HAP-1 (cell line): ENCODE results near the gene FYN.
A peak's percentile ranks its signal among the peaks of the same experiment; 100 is the strongest.
"Not testable (repeated sequence)": the region's sequence is repeated elsewhere in the genome, so short reads cannot be mapped to it uniquely, and the experiment has no call there.

Experiments used
- DNase-seq, 2 experiments: peaks; one replicate each; pipeline ENCODE4 v3.0.0-alpha.2; 2016 to 2020; ENCODE audit warnings: low spot score in 2 of 2
- H3K27me3 ChIP-seq: fragments of 250-450 bp; sonication (Bioruptor Pico); 2 replicates; pipeline ENCODE4 v1.5.1; 2020; ENCODE audit warnings: low read depth, mild to moderate bottlenecking, moderate library complexity
- H3K36me3 ChIP-seq: fragments of 250-450 bp; sonication (Bioruptor Pico); replicated peaks from 2 replicates; pipeline ENCODE4 v1.5.1; 2020; ENCODE audit warnings: mild to moderate bottlenecking
- H3K4me1 ChIP-seq: fragments of 250-450 bp; sonication (Bioruptor Pico); 2 replicates; pipeline ENCODE4 v1.5.1; 2020; ENCODE audit warnings: mild to moderate bottlenecking
- H3K4me3 ChIP-seq: fragments of 250-450 bp; sonication (Bioruptor Pico); 2 replicates; pipeline ENCODE4 v1.5.1; 2020; ENCODE audit warnings: mild to moderate bottlenecking, moderate library complexity
- H3K9me3 ChIP-seq: fragments of 250-450 bp; sonication (Bioruptor Pico); 2 replicates; pipeline ENCODE4 v1.5.1; 2020; ENCODE audit warnings: mild to moderate bottlenecking, moderate library complexity
- in situ Hi-C: fragments of 300-500 bp; cut with MboI; formaldehyde crosslinking; loops from 3 replicates; pipeline ENCODE4 v1.14.3; 2020; ENCODE audit warnings: low sequenced_read_pairs, inconsistent platforms, mixed read lengths

Gene FYN

GRCh38 chr6:111657146-111657545, 216.1 kb downstream of the FYN start:
- H3K4me1 ChIP-seq = peaks cover 15% of the 10 kb centered on the region
- no peaks in the 10 kb centered on the region for H3K36me3 ChIP-seq
- no peak overlapping the region for H3K4me3 ChIP-seq
- no peaks in the 10 kb centered on the region for H3K9me3 ChIP-seq
- DNase-seq = no peak
- H3K27me3 ChIP-seq = no peaks in the 10 kb centered on the region
- in situ Hi-C loops = no loop called here

- no peaks in the 10 kb centered on the region for H3K27me3 ChIP-seq
- DNase-seq = peak in 1 of 2 experiments; percentile 23
- no peak overlapping the region for H3K4me3 ChIP-seq
- in situ Hi-C loops = no loop called here
- H3K4me1 ChIP-seq = peaks cover 15% of the 10 kb centered on the region
- H3K9me3 ChIP-seq = no peaks in the 10 kb centered on the region
- no peaks in the 10 kb centered on the region for H3K36me3 ChIP-seq
Observed at GRCh38 chr6:111653979-111654378, 219.3 kb downstream of the FYN start.

- in situ Hi-C loops = no loop called here
- Histone ChIP-seq H3K36me3 (no peaks in the 10 kb centered on the region), H3K27me3 (no peaks in the 10 kb centered on the region), H3K4me1 (peaks cover 15% of the 10 kb centered on the region), H3K9me3 (no peaks in the 10 kb centered on the region), H3K4me3 (no peak overlapping the region)
- peak in 1 of 2 experiments; percentile 47 for DNase-seq
Observed at GRCh38 chr6:111653434-111653833, 219.8 kb downstream of the FYN start.

- DNase-seq = no peak
- in situ Hi-C loops = no loop called here
- no peaks in the 10 kb centered on the region for H3K36me3 ChIP-seq
- no peak overlapping the region for H3K4me3 ChIP-seq
- no peaks in the 10 kb centered on the region for H3K27me3 ChIP-seq
- peaks cover 15% of the 10 kb centered on the region for H3K4me1 ChIP-seq
- H3K9me3 ChIP-seq = no peaks in the 10 kb centered on the region
Observed at GRCh38 chr6:111652156-111652555, 221.1 kb downstream of the FYN start.

- no peaks in the 10 kb centered on the region for H3K9me3 ChIP-seq
- no peaks in the 10 kb centered on the region for H3K27me3 ChIP-seq
- no peak for DNase-seq
- no peak overlapping the region for H3K4me3 ChIP-seq
- in situ Hi-C loops = no loop called here
- peaks cover 15% of the 10 kb centered on the region for H3K4me1 ChIP-seq
- no peaks in the 10 kb centered on the region for H3K36me3 ChIP-seq
Observed at GRCh38 chr6:111651185-111652034, 221.8 kb downstream of the FYN start.

GRCh38 chr6:111650049-111650448, 223.2 kb downstream of the FYN start:
- in situ Hi-C loops = no loop called here
- Histone ChIP-seq H3K9me3 (no peaks in the 10 kb centered on the region), H3K36me3 (no peaks in the 10 kb centered on the region)

GRCh38 chr6:111648100-111648499, 225.2 kb downstream of the FYN start:
- no peaks in the 10 kb centered on the region for H3K27me3 ChIP-seq
- H3K4me3 ChIP-seq = no peak overlapping the region
- no peaks in the 10 kb centered on the region for H3K9me3 ChIP-seq
- DNase-seq = no peak
- H3K4me1 ChIP-seq = peaks cover 2% of the 10 kb centered on the region
- no peaks in the 10 kb centered on the region for H3K36me3 ChIP-seq
- in situ Hi-C loops = loop anchor here (25.0 kb wide), 1 partner anchor 286 kb away; no protein-coding TSS in a partner anchor

More at GRCh38 chr6:111650049-111650448, 223.2 kb downstream of the FYN start:
- DNase-seq = no peak
- Histone ChIP-seq H3K4me1 (peaks cover 15% of the 10 kb centered on the region), H3K4me3 (no peak overlapping the region), H3K27me3 (no peaks in the 10 kb centered on the region)

GRCh38 chr6:111646942-111647341, 226.3 kb downstream of the FYN start:
- in situ Hi-C loops = loop anchor here (25.0 kb wide), 1 partner anchor 285 kb away; no protein-coding TSS in a partner anchor
- Histone ChIP-seq H3K4me1 (no peaks in the 10 kb centered on the region), H3K36me3 (no peaks in the 10 kb centered on the region), H3K4me3 (no peak overlapping the region), H3K9me3 (no peaks in the 10 kb centered on the region), H3K27me3 (no peaks in the 10 kb centered on the region)
- DNase-seq = no peak

- in situ Hi-C loops = loop anchor here (25.0 kb wide), 1 partner anchor 284 kb away; no protein-coding TSS in a partner anchor
- DNase-seq = no peak
- Histone ChIP-seq H3K27me3 (no peaks in the 10 kb centered on the region), H3K4me1 (no peaks in the 10 kb centered on the region), H3K9me3 (no peaks in the 10 kb centered on the region), H3K4me3 (no peak overlapping the region), H3K36me3 (no peaks in the 10 kb centered on the region)
Observed at GRCh38 chr6:111646034-111646433, 227.2 kb downstream of the FYN start.

- in situ Hi-C loops = loop anchor here (25.0 kb wide), 1 partner anchor 283 kb away; no protein-coding TSS in a partner anchor
- Histone ChIP-seq H3K4me3 (no peak overlapping the region), H3K27me3 (no peaks in the 10 kb centered on the region), H3K36me3 (no peaks in the 10 kb centered on the region), H3K4me1 (no peaks in the 10 kb centered on the region), H3K9me3 (no peaks in the 10 kb centered on the region)
- no peak for DNase-seq
Observed at GRCh38 chr6:111644893-111645430, 228.3 kb downstream of the FYN start.

GRCh38 chr6:111642463-111643158, 230.6 kb downstream of the FYN start:
- Histone ChIP-seq H3K4me1 (no peaks in the 10 kb centered on the region), H3K4me3 (no peak overlapping the region), H3K27me3 (no peaks in the 10 kb centered on the region), H3K9me3 (no peaks in the 10 kb centered on the region), H3K36me3 (no peaks in the 10 kb centered on the region)
- in situ Hi-C loops = loop anchor here (25.0 kb wide), 1 partner anchor 280 kb away; no protein-coding TSS in a partner anchor
- peak; percentile 69 to 80 for DNase-seq

GRCh38 chr6:111639266-111639665, 234.0 kb downstream of the FYN start:
- Histone ChIP-seq H3K9me3 (no peaks in the 10 kb centered on the region), H3K4me1 (no peaks in the 10 kb centered on the region), H3K27me3 (no peaks in the 10 kb centered on the region), H3K36me3 (no peaks in the 10 kb centered on the region), H3K4me3 (no peak overlapping the region)
- in situ Hi-C loops = loop anchor here (25.0 kb wide), 1 partner anchor 277 kb away; no protein-coding TSS in a partner anchor
- no peak for DNase-seq

- not testable (repeated sequence) for H3K9me3 ChIP-seq, H3K36me3 ChIP-seq, H3K27me3 ChIP-seq, DNase-seq, H3K4me1 ChIP-seq, H3K4me3 ChIP-seq
- in situ Hi-C loops = loop anchor here (25.0 kb wide), 1 partner anchor 273 kb away; no protein-coding TSS in a partner anchor
Observed at GRCh38 chr6:111634981-111635380, 238.3 kb downstream of the FYN start.
